ENCODE measurements around the gene POC1B.
A peak's percentile ranks its signal among the peaks of the same experiment; 100 is the strongest.

The POC1B gene

GRCh38 chr12:89538897-89539296 lies 13.1 kb upstream of the POC1B start:
- no peak for FAIRE-seq

- no peak for FAIRE-seq
Observed at GRCh38 chr12:89537389-89537788, 11.5 kb upstream of the POC1B start.

GRCh38 chr12:89529738-89530137 lies 3.9 kb upstream of the POC1B start:
- FAIRE-seq, result peak; percentile 72

GRCh38 chr12:89528434-89528833 lies 2.6 kb upstream of the POC1B start:
- no peak for FAIRE-seq

- no peak for FAIRE-seq
Observed at GRCh38 chr12:89525305-89525823, 483 bp downstream of the POC1B start.

- no peak for FAIRE-seq
Observed at GRCh38 chr12:89524541-89525304, 1.1 kb downstream of the POC1B start, which contains the start of gene GALNT4. TSS of gene GALNT4 (minus strand) at chr12:89524796. CDS start at chr12:89524549, 247 bp downstream.

GRCh38 chr12:89523843-89524540 lies 1.9 kb downstream of the POC1B start:
- FAIRE-seq, result no peak

- no peak for FAIRE-seq
Observed at GRCh38 chr12:89523393-89523792, 2.5 kb downstream of the POC1B start.

- FAIRE-seq, result no peak
Observed at GRCh38 chr12:89521364-89522223, 4.3 kb downstream of the POC1B start.

GRCh38 chr12:89517720-89518119 lies 8.1 kb downstream of the POC1B start:
- FAIRE-seq, result no peak

- no peak for FAIRE-seq
Observed at GRCh38 chr12:89516633-89517032, 9.2 kb downstream of the POC1B start.

GRCh38 chr12:89514751-89515150 lies 11.1 kb downstream of the POC1B start:
- no peak for FAIRE-seq

- FAIRE-seq, result no peak
Observed at GRCh38 chr12:89513544-89513943, 12.3 kb downstream of the POC1B start.

- no peak for FAIRE-seq
Observed at GRCh38 chr12:89507015-89507824, 18.6 kb downstream of the POC1B start.

GRCh38 chr12:89506050-89506449 lies 19.8 kb downstream of the POC1B start:
- FAIRE-seq, result no peak

GRCh38 chr12:89504560-89505346 lies 21.1 kb downstream of the POC1B start:
- no peak for FAIRE-seq

- FAIRE-seq, result no peak
Observed at GRCh38 chr12:89501793-89502192, 24.1 kb downstream of the POC1B start.

GRCh38 chr12:89499857-89500256 lies 26.0 kb downstream of the POC1B start:
- FAIRE-seq, result no peak

- no peak for FAIRE-seq
Observed at GRCh38 chr12:89497467-89497866, 28.4 kb downstream of the POC1B start.

GRCh38 chr12:89497005-89497404 lies 28.8 kb downstream of the POC1B start:
- no peak for FAIRE-seq
